Stomach (tissue), 4 donors: ENCODE results near the gene UHRF1.

Source experiments
- CTCF ChIP-seq, 7 experiments: fragments of 450-650 bp in 4 of 7; fragments of 200-600 bp in 3 of 7; sonication (generic) in 3 of 7; IDR thresholded peaks; one replicate each; pipeline ENCODE4 v1.5.1; 2016 to 2019; ENCODE audit warnings: antibody characterized with exemption in 7 of 7, control low read depth in 2 of 7, mild to moderate bottlenecking in 1 of 7
- POLR2A ChIP-seq, 4 donors: fragments of 450-650 bp; IDR thresholded peaks; one replicate each; pipeline ENCODE4 v1.6.1; 2016; ENCODE audit warnings: antibody characterized with exemption in 4 of 4, control low read depth in 2 of 4, mild to moderate bottlenecking in 1 of 4, moderate library complexity in 1 of 4
- POLR2AphosphoS5 ChIP-seq, 3 donors: sonication (generic); formaldehyde crosslinking; IDR thresholded peaks; one replicate each; pipeline ENCODE4 v1.6.1; 2016; ENCODE audit warnings: antibody characterized with exemption in 3 of 3

- TF ChIP-seq POLR2AphosphoS5 (IDR thresholded peaks at IDR 0.05) = no peak
- TF ChIP-seq CTCF (IDR thresholded peaks at IDR 0.05) = no peak
- no peak for TF ChIP-seq POLR2A (IDR thresholded peaks at IDR 0.05)
These were observed 61.5 kb downstream of the UHRF1 start for GRCh38 chr19:4970558-4971423.
